ENCODE results near the gene ZSCAN21. TPM values are rescaled to one million over a fixed set of nuclear protein-coding genes. Genes with fewer than 3 reads are reported as not detected.

ZSCAN21 gene
- total and polyA plus RNA-seq, 2 of the 4 experiments (the other 2 are of a cell fraction), result 11.5 to 13.3 TPM

GRCh38 chr7:100090527-100091410, 41.2 kb downstream of the ZSCAN21 start (continued):
- TF ChIP-seq ELK1 (IDR thresholded peaks at IDR 0.05; ENCODE audit: borderline replicate concordance, low read depth, low read length), result no peak
- TF ChIP-seq MAFK (IDR thresholded peaks at IDR 0.05; ENCODE audit: low read depth, low read length), result no peak
- no peak for TF ChIP-seq NFE2L2 (IDR thresholded peaks at IDR 0.05; ENCODE audit: low read depth, low read length)

Data from IMR-90 (cell line).